ENCODE data around the gene UGDH.
A peak's percentile ranks its signal among the peaks of the same experiment; 100 is the strongest.
"Not testable (repeated sequence)": the region's sequence is repeated elsewhere in the genome, so short reads cannot be mapped to it uniquely, and the experiment has no call there.

Gene UGDH

GRCh38 chr4:39495446-39496213, 31.6 kb downstream of the UGDH start:
- DNase-seq (ENCODE audit: low spot score) = no peak

GRCh38 chr4:39494354-39494753, 32.9 kb downstream of the UGDH start:
- no peak for DNase-seq (ENCODE audit: low spot score)

GRCh38 chr4:39490322-39490721, 36.9 kb downstream of the UGDH start:
- DNase-seq (ENCODE audit: low spot score) = no peak

- no peak for DNase-seq (ENCODE audit: low spot score)
These were observed 40.9 kb downstream of the UGDH start for GRCh38 chr4:39486221-39486804.

- DNase-seq (ENCODE audit: low spot score) = no peak
These were observed 42.5 kb downstream of the UGDH start for GRCh38 chr4:39484582-39485272.

- no peak for DNase-seq (ENCODE audit: low spot score)
These were observed 46.1 kb downstream of the UGDH start for GRCh38 chr4:39480902-39481695.

- no peak for DNase-seq (ENCODE audit: low spot score)
These were observed 47.0 kb downstream of the UGDH start for GRCh38 chr4:39480251-39480650.

GRCh38 chr4:39476187-39476895, 50.9 kb downstream of the UGDH start:
- no peak for DNase-seq (ENCODE audit: low spot score)

GRCh38 chr4:39472396-39472795, 54.8 kb downstream of the UGDH start:
- no peak for DNase-seq (ENCODE audit: low spot score)

- no peak for DNase-seq (ENCODE audit: low spot score)
These were observed 56.8 kb downstream of the UGDH start for GRCh38 chr4:39470402-39470801.

GRCh38 chr4:39469429-39470077, 57.7 kb downstream of the UGDH start:
- DNase-seq (ENCODE audit: low spot score) = no peak

GRCh38 chr4:39467464-39467863, 59.8 kb downstream of the UGDH start:
- no peak for DNase-seq (ENCODE audit: low spot score)

- no peak for DNase-seq (ENCODE audit: low spot score)
These were observed 60.5 kb downstream of the UGDH start for GRCh38 chr4:39466747-39467146.

- DNase-seq (ENCODE audit: low spot score) = no peak
These were observed 62.2 kb downstream of the UGDH start for GRCh38 chr4:39464886-39465501.

GRCh38 chr4:39458505-39459300, 68.5 kb downstream of the UGDH start, which contains the start of the genes LIAS and RPL9:
TSS of gene LIAS (plus strand) at chr4:39459056. CDS start at chr4:39459118, 62 bp downstream.
TSS of gene RPL9 (minus strand) at chr4:39458922. CDS start at chr4:39458439, 483 bp downstream.
- DNase-seq (ENCODE audit: low spot score) = peak; percentile 96

GRCh38 chr4:39458161-39458504, 69.1 kb downstream of the UGDH start:
- DNase-seq (ENCODE audit: low spot score) = not testable (repeated sequence)

GRCh38 chr4:39456946-39457763, 70.1 kb downstream of the UGDH start:
- no peak for DNase-seq (ENCODE audit: low spot score)

GRCh38 chr4:39455486-39455885, 71.8 kb downstream of the UGDH start:
- DNase-seq (ENCODE audit: low spot score) = no peak

GRCh38 chr4:39453738-39454137, 73.5 kb downstream of the UGDH start:
- no peak for DNase-seq (ENCODE audit: low spot score)

Measured in left forelimb (tissue), 1 donor.